H1 (cell line): ENCODE data around the gene ZSCAN12. TPM values are rescaled to one million over a fixed set of nuclear protein-coding genes. Genes with fewer than 3 reads are reported as not detected.

Experiments
- ATF3 ChIP-seq: IDR thresholded peaks from 2 replicates; pipeline ENCODE4 v1.6.1; 2011; ENCODE audit warnings: low read depth, mild to moderate bottlenecking, low read length; ENCODE audit not compliant: insufficient read depth
- CTBP2 ChIP-seq: IDR thresholded peaks from 2 replicates; pipeline ENCODE4 v1.7.0; 2011; ENCODE audit warnings: borderline replicate concordance, mild to moderate bottlenecking, moderate library complexity, mixed read lengths, low read length; ENCODE audit not compliant: insufficient read depth, insufficient read length
- EP300 ChIP-seq, 2 experiments: IDR thresholded peaks; 1 replicate in 1 of 2; 2 replicates in 1 of 2; pipeline ENCODE4 v1.6.1; 2011 to 2012; ENCODE audit warnings: low read depth in 2 of 2, low read length in 2 of 2, mild to moderate bottlenecking in 2 of 2, borderline replicate concordance in 1 of 2, inconsistent platforms in 1 of 2, moderate library complexity in 1 of 2
- HDAC6 ChIP-seq: IDR thresholded peaks from one replicate; pipeline ENCODE4 v1.7.1; 2012; ENCODE audit warnings: low read depth, mild to moderate bottlenecking, inconsistent platforms, low read length, moderate library complexity
- POLR2A ChIP-seq, 2 experiments: IDR thresholded peaks; 1 replicate in 1 of 2; 2 replicates in 1 of 2; pipeline ENCODE4 v1.6.1; 2011; ENCODE audit warnings: low read depth in 2 of 2, low read length in 2 of 2, mild to moderate bottlenecking in 2 of 2; ENCODE audit errors: control extremely low read depth in 1 of 2
- POU5F1 ChIP-seq: IDR thresholded peaks from 2 replicates; pipeline ENCODE4 v1.6.1; 2011; ENCODE audit warnings: low read depth, mild to moderate bottlenecking, low read length, moderate library complexity
- RNF2 ChIP-seq: fragments of 200-900, 300-1000 bp; sonication (generic); IDR thresholded peaks from 2 replicates; pipeline ENCODE4 v1.7.1; 2016; ENCODE audit warnings: borderline replicate concordance, low read depth, mild to moderate bottlenecking, antibody characterized with exemption, low read length; ENCODE audit not compliant: poor library complexity, severe bottlenecking; ENCODE audit errors: missing control alignments
- SIRT6 ChIP-seq: IDR thresholded peaks from one replicate; pipeline ENCODE4 v1.7.1; 2012; ENCODE audit warnings: low read length, inconsistent platforms
- SP4 ChIP-seq: IDR thresholded peaks from 2 replicates; pipeline ENCODE4 v1.6.1; 2012; ENCODE audit warnings: low read length, inconsistent platforms
- TAF7 ChIP-seq: optimal IDR thresholded peaks from 2 replicates; pipeline ENCODE3; 2011; ENCODE audit warnings: low read depth, mild to moderate bottlenecking, inconsistent platforms, low read length, moderate library complexity, borderline replicate concordance
- polyA plus RNA-seq, 7 experiments: library from polyadenylated mRNA; depleted of rRNA in 3 of 7; stranded (reverse) in 5 of 7; unstranded in 2 of 7; fragments of >200 nt in 5 of 7; fragments of 200-250 nt in 2 of 7; gene quantifications; 1 replicate in 5 of 7; 2 replicates in 1 of 7; 4 replicates in 1 of 7; pipeline versions ENCODE4 v1.2.1 to v1.2.3, GENCODE V29; 2011 to 2013; ENCODE audit warnings: missing spikeins in 2 of 7, mixed read lengths in 2 of 7
- total RNA-seq: library from RNA; stranded (reverse); fragmentation: NEBNext Ultra II Directional; extraction: Animal tissue kit (Norgen Biotek cat#: 25700); gene quantifications from 2 replicates; pipeline ENCODE4 v1.2.1, GENCODE V29; 2021

Gene ZSCAN12
- total and polyA plus RNA-seq, 2 of the 8 experiments (the other 6 are each of a cell fraction or from before 2014, with no cell fraction given), result 2.2 to 9.6 TPM

DNA sequence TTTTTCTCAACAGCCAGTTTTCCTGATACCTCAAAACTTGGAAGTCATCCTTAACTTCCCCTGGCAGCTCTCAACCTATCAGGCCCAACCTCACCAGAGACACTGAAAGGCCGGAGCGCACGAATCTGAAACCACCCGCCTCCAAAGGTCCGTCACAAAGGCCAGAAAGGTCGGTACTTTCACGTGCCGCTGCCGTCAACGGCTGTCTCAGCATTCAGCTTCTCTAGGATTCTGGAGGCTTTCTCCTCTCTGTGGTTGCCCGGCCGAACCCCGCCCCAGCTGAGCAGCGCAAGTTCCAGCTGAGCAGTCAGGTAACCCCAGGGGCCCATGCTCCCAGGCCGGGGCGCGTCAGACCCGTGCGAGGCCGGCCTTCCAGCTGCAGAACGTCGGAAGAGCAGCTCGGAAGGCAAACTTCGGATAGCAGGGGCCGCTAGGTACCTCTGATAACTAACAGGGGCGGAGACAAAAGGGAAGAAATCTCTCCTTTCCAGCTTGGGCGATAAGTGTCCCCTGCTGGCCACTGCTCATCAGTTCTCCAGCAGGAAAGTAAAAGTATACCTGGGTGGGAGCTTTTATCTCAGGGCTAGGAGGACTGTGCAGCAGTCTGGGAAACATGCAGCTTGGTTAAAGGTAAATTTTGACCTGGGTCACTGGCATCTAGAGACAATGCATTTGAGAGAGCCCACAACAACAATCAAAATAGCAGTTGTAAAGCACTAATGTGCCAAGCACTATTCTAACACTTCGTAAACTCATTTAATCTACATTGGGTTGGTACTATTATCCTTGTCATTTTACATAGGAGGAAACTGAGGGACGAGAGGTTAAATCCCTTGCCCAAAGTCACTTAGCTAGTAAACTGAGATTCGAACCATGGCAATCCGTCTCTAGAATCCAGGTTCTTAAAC, 16.1 kb downstream of the ZSCAN12 start (continued):
- TF ChIP-seq ATF3 (no peak), SP4 (0 out of 2 replicates have a peak, but pooled peaks have one; percentile 33), SIRT6 (no peak), EP300 (IDR thresholded peaks at IDR 0.05; ENCODE audit: borderline replicate concordance in 1 of 2, low read depth in 2 of 2, low read length in 2 of 2) (no peak; a peak in 1 of 3 replicates), POLR2A (IDR thresholded peaks at IDR 0.05; ENCODE audit: control extremely low read depth in 1 of 2, low read depth in 2 of 2, low read length in 2 of 2) (peak; percentile 76 to 83), CTBP2 (no peak), TAF7 (peak; percentile 79), RNF2 (no peak), HDAC6 (no peak), POU5F1 (no peak)
